ENCODE measurements around the gene DOCK6.
"Not testable (repeated sequence)": the region's sequence is repeated elsewhere in the genome, so short reads cannot be mapped to it uniquely, and the experiment has no call there.

Gene DOCK6

GRCh38 chr19:11165486-11166030 lies 96.8 kb downstream of the DOCK6 start:
- DNase-seq (ENCODE audit: low read depth), result peak; percentile 53
- no peak for TF ChIP-seq CTCF (conservative IDR thresholded peaks at IDR 0.05; ENCODE audit: low read length)
- H3K4me3 ChIP-seq (ENCODE audit: low read length), result peak overlapping the region; percentile 20

DNA sequence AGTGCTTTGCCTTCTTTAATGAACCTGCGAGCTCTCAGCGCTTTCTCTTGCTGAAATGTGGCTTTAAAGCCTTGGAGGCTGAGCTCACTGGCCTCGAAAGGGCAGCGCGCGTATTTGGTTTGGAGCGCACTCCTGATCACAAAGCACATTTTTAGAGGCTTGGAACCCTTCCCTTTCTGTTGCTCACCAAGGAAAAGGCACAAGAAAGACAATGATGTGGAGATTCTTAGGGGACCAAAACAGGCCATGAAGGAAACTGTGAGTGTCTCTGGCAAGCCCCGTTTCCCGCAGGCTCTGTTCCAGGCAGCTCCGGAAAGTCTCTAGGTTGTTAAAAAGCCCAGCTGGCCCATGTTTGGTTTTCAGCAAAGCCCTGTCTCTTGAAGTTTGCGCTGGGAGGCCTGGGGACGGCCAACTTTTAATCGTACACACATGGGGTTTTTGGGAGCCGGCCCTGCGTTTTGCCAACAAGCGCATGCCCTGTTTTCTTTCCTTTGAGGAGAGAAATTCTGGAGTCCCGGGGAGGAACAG lies 97.4 kb downstream of the DOCK6 start:
- TF ChIP-seq CTCF (conservative IDR thresholded peaks at IDR 0.05; ENCODE audit: low read length), result no peak
- peak; percentile 97 for DNase-seq (ENCODE audit: low read depth)
- peak overlapping the region; percentile 45 for H3K4me3 ChIP-seq (ENCODE audit: low read length)

DNA sequence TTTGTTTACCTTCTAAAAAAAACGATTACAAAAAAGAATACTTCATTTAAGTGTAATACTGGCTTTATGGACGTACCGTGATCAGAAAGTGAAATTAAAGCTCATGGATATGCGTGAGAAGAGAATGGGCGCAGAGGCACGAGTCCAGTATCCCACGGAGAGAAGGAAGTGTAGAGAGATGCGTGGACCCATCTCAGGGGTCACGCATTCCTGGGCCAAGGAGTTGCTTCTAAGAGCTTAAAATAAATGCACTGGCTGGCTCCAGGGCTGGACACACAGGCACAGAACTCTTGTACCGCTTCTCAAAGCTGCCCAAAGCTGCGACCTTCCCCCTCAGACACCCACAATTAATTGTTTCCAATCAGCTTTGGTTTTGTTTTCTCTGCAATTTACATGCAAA lies 98.0 kb downstream of the DOCK6 start:
- H3K4me3 ChIP-seq (ENCODE audit: low read length), result peak overlapping the region; percentile 45
- DNase-seq (ENCODE audit: low read depth), result peak; percentile 56
- TF ChIP-seq CTCF (conservative IDR thresholded peaks at IDR 0.05; ENCODE audit: low read length), result no peak

DNA sequence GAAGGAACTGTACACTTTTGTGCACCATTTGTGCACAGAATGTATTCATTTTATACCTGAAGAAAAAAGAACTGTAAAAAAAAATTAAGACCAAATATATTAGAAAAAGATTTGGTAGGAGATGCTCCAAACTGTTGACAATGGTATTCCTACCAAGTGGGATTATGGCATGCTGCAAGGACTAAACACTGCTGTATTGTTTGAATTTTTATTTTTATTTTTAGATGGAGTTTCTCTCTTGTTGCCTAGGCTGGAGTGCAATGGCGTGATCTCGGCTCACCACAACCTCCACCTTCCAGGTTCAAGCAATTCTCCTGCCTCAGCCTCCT lies 101.9 kb downstream of the DOCK6 start:
- DNase-seq (ENCODE audit: low read depth); H3K4me3 ChIP-seq (ENCODE audit: low read length): not testable (repeated sequence)

DNA sequence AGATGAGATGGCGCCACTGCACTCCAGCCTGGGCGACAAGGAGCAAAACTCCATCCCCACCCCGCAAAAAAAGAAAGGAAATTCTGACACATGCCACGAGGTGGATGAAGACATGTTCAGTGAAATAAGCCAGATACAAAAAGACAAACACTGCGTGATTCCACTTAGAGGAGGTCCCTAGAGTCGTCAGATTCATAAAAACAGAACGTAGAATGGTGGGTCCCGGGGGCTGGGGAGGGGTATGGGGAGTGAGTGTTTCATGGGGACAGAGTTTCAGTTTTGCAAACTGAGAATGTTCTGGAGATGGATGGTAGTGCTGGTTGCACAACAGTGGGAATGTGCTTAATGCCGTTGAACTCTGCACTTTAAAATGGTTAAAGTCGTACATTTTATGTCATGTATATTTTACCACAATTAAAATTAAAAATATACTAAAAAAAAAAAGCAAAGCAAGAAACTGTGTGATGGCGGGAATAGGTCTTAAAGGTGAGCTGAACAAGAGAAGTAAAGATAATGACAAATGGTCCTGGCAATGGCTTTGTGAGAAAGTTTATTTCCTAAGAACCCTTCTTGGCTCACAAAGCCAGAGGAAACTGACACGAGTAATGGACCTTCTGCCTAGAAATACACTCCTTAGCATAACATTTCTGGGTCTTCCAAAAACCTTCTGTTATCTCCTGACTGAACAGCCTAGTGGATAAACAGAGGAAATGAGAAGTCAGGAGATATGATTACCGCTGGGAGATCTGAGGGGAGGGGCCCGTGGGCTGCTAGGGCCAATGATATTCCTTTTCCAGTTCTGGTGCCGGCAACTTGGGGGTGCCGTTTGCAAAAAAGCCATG lies 102.5 kb downstream of the DOCK6 start:
- TF ChIP-seq CTCF (conservative IDR thresholded peaks at IDR 0.05; ENCODE audit: low read length), result no peak; the same call in 1 of the 2 replicates
- DNase-seq (ENCODE audit: low read depth), result no peak

GRCh38 chr19:11155373-11156120 lies 106.8 kb downstream of the DOCK6 start, which contains the start of gene SPC24:
TSS of gene SPC24 (minus strand) at chr19:11155782. CDS start at chr19:11155776, 6 bp downstream.
- no peak for TF ChIP-seq CTCF (conservative IDR thresholded peaks at IDR 0.05; ENCODE audit: low read length)
- peak; percentile 98 for DNase-seq (ENCODE audit: low read depth)
- peak within 1 kb of the TSS; percentile 81 for H3K4me3 ChIP-seq (ENCODE audit: low read length)

More for the DNA sequence above, 102.5 kb downstream of the DOCK6 start:
- no peak overlapping the region for H3K4me3 ChIP-seq (ENCODE audit: low read length)

DNA sequence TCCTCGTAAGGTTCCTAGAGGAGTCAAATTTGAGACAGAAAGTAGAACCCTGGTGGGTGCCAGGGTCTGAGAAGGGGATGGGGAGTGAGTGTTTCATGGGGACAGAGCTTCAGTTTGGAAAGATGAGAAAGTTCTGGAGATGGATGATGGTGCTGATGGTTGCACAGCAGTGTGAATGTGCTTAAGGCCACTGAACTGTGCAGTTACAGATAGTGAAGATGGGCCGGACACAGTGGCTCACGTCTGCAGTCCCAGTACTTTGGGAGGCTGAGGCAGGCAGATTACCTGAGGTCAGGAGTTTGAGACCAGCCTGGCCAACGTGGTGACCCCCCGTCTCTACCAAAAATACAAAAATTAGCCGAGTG lies 107.7 kb downstream of the DOCK6 start:
- TF ChIP-seq CTCF (conservative IDR thresholded peaks at IDR 0.05; ENCODE audit: low read length), result no peak
- H3K4me3 ChIP-seq (ENCODE audit: low read length), result peak overlapping the region; percentile 81
- DNase-seq (ENCODE audit: low read depth), result no peak
